H1 (cell line): ENCODE data around the gene GP9. TPM values are rescaled to one million over a fixed set of nuclear protein-coding genes. Genes with fewer than 3 reads are reported as not detected.

Source experiments
- CTCF ChIA-PET: fragments of 300-600 bp; sonication (Branson Sonifier 250); formaldehyde crosslinking; loops from one replicate; lab custom pipeline; 2021; ENCODE audit not compliant: partially characterized antibody; lab: Charles Lee
- POLR2A ChIA-PET: fragments of 300-600 bp; sonication (Branson Sonifier 250); formaldehyde crosslinking; loops from one replicate; lab custom pipeline; 2021; ENCODE audit warnings: inconsistent platforms; ENCODE audit not compliant: partially characterized antibody; lab: Charles Lee
- DNase-seq, 2 experiments: peaks; one replicate each; pipeline versions ENCODE4 v3.0.0 to v3.0.0-alpha.2; 2010 to 2022; ENCODE audit warnings: low spot score in 2 of 2, low read depth in 1 of 2, mixed read lengths in 1 of 2
- FAIRE-seq: peaks from 2 replicates; lab custom pipeline; 2011; peaks lifted over from hg19 to GRCh38; lab: Jason Lieb, UNC
- H2AFZ ChIP-seq: 2 replicates; pipeline ENCODE4 v1.8.1; 2012; ENCODE audit warnings: low read length, inconsistent platforms
- H2AK5ac ChIP-seq: 2 replicates; pipeline ENCODE4 v1.6.1; 2013; ENCODE audit warnings: low read depth, low read length
- H2BK120ac ChIP-seq: replicated peaks from 2 replicates; pipeline ENCODE3; 2013; ENCODE audit warnings: low read depth, low read length, inconsistent platforms
- H2BK12ac ChIP-seq: 2 replicates; pipeline ENCODE4 v1.6.1; 2013; ENCODE audit warnings: low read depth, low read length
- H2BK15ac ChIP-seq: 2 replicates; pipeline ENCODE4 v1.6.1; 2013; ENCODE audit warnings: low read length
- H2BK20ac ChIP-seq: 2 replicates; pipeline ENCODE4 v1.6.1; 2013; ENCODE audit warnings: low read length
- H2BK5ac ChIP-seq: 2 replicates; pipeline ENCODE4 v1.6.1; 2013; ENCODE audit warnings: low read depth, low read length
- H3K14ac ChIP-seq: 2 replicates; pipeline ENCODE4 v1.6.1; 2013; ENCODE audit warnings: inconsistent platforms; ENCODE audit not compliant: insufficient read length
- H3K18ac ChIP-seq: 2 replicates; pipeline ENCODE4 v1.6.1; 2013; ENCODE audit warnings: low read length; ENCODE audit errors: extremely low read depth
- H3K23ac ChIP-seq: 2 replicates; pipeline ENCODE4 v1.6.1; 2013; ENCODE audit warnings: inconsistent platforms; ENCODE audit not compliant: insufficient read length
- H3K23me2 ChIP-seq: 2 replicates; pipeline ENCODE4 v1.6.1; 2013; ENCODE audit warnings: low read depth, low read length
- H3K27ac ChIP-seq: 2 replicates; pipeline ENCODE4 v1.6.1; 2011; ENCODE audit warnings: low read depth, low read length, inconsistent platforms
- H3K27me3 ChIP-seq, 4 experiments: replicated peaks in 1 of 4; 1 replicate in 1 of 4; 2 replicates in 3 of 4; pipeline versions ENCODE4 v1.6.1 to v1.8.1; 2011 to 2013; ENCODE audit warnings: low read length in 3 of 4, mild to moderate bottlenecking in 3 of 4, inconsistent platforms in 2 of 4, mixed read lengths in 2 of 4, moderate library complexity in 1 of 4; ENCODE audit not compliant: control insufficient read depth in 3 of 4, insufficient read depth in 3 of 4; ENCODE audit errors: extremely low read depth in 1 of 4
- H3K36me3 ChIP-seq, 4 experiments: 2 replicates each; pipeline versions ENCODE4 v1.6.1 to v1.8.1; 2011 to 2013; ENCODE audit warnings: mild to moderate bottlenecking in 4 of 4, low read length in 3 of 4, moderate library complexity in 2 of 4, control low read depth in 1 of 4, inconsistent platforms in 1 of 4; ENCODE audit not compliant: insufficient read depth in 4 of 4, control insufficient read depth in 2 of 4
- H3K4ac ChIP-seq: replicated peaks from 2 replicates; pipeline ENCODE3; 2013; ENCODE audit warnings: low read length, low read depth, mixed read lengths, inconsistent platforms; ENCODE audit not compliant: insufficient read length
- H3K4me1 ChIP-seq, 4 experiments: replicated peaks in 1 of 4; 1 replicate in 1 of 4; 2 replicates in 3 of 4; pipeline versions ENCODE4 v1.6.1 to v1.8.1; 2011 to 2013; ENCODE audit warnings: low read length in 3 of 4, inconsistent platforms in 2 of 4, mixed read lengths in 1 of 4; ENCODE audit not compliant: insufficient read depth in 4 of 4, control insufficient read depth in 3 of 4
- H3K4me2 ChIP-seq, 2 experiments: 2 replicates each; pipeline versions ENCODE4 v1.6.1 to v1.8.1; 2011 to 2013; ENCODE audit warnings: low read depth in 2 of 2, low read length in 2 of 2, control low read depth in 1 of 2, inconsistent platforms in 1 of 2, mild to moderate bottlenecking in 1 of 2; ENCODE audit not compliant: insufficient read depth in 1 of 2
- H3K4me3 ChIP-seq, 4 experiments: fragments of 200-600, 300-600 bp in 1 of 4; sonication (generic), shearing (Covaris generic), sonication (Bioruptor Twin) in 1 of 4; 2 replicates each; pipeline versions ENCODE4 v1.5.1 to v1.8.1; 2011 to 2016; ENCODE audit warnings: low read length in 4 of 4, low read depth in 3 of 4, control low read depth in 2 of 4, inconsistent platforms in 2 of 4, mild to moderate bottlenecking in 2 of 4, mixed read lengths in 1 of 4, moderate library complexity in 1 of 4; ENCODE audit not compliant: insufficient read depth in 2 of 4; ENCODE audit errors: extremely low read depth in 1 of 4
- H3K56ac ChIP-seq: replicated peaks from 2 replicates; pipeline ENCODE3; 2013; ENCODE audit warnings: low read depth, mild to moderate bottlenecking, mixed read lengths, low read length, inconsistent platforms; ENCODE audit not compliant: insufficient read length
- H3K79me1 ChIP-seq: 2 replicates; pipeline ENCODE4 v1.6.1; 2013; ENCODE audit warnings: low read depth, low read length, control low read depth
- H3K79me2 ChIP-seq, 2 experiments: 2 replicates each; pipeline versions ENCODE4 v1.6.1 to v1.8.1; 2012 to 2013; ENCODE audit warnings: low read length in 2 of 2, mild to moderate bottlenecking in 2 of 2, inconsistent platforms in 1 of 2; ENCODE audit not compliant: insufficient read depth in 2 of 2, control insufficient read depth in 1 of 2
- H3K9ac ChIP-seq, 4 experiments: replicated peaks in 1 of 4; 1 replicate in 1 of 4; 2 replicates in 3 of 4; pipeline versions ENCODE4 v1.6.1 to v1.8.1; 2011 to 2013; ENCODE audit warnings: low read depth in 3 of 4, low read length in 3 of 4, control low read depth in 2 of 4, mild to moderate bottlenecking in 2 of 4, moderate library complexity in 2 of 4, inconsistent platforms in 1 of 4; ENCODE audit errors: extremely low read depth in 1 of 4
- H3K9me3 ChIP-seq, 2 experiments: 2 replicates each; pipeline versions ENCODE4 v1.6.1 to v1.8.1; 2012 to 2013; ENCODE audit warnings: mild to moderate bottlenecking in 2 of 2, moderate library complexity in 2 of 2, control low read depth in 1 of 2, inconsistent platforms in 1 of 2, low read depth in 1 of 2, low read length in 1 of 2, mixed read lengths in 1 of 2; ENCODE audit not compliant: insufficient read depth in 2 of 2
- H4K20me1 ChIP-seq, 2 experiments: replicated peaks in 1 of 2; 2 replicates each; pipeline versions ENCODE3 to v1.8.1; 2011 to 2013; ENCODE audit warnings: inconsistent platforms in 2 of 2, low read length in 2 of 2, mild to moderate bottlenecking in 1 of 2; ENCODE audit not compliant: insufficient read depth in 2 of 2, control insufficient read depth in 1 of 2
- H4K5ac ChIP-seq: 2 replicates; pipeline ENCODE4 v1.6.1; 2013; ENCODE audit warnings: low read length, low read depth, mixed read lengths, inconsistent platforms; ENCODE audit not compliant: insufficient read length
- H4K8ac ChIP-seq: 2 replicates; pipeline ENCODE4 v1.8.0; 2013; ENCODE audit warnings: mild to moderate bottlenecking, moderate library complexity, low read length, inconsistent platforms; ENCODE audit not compliant: insufficient read depth; ENCODE audit errors: extremely low read depth
- H4K91ac ChIP-seq: replicated peaks from 2 replicates; pipeline ENCODE3; 2013; ENCODE audit warnings: low read length, mixed read lengths, inconsistent platforms; ENCODE audit not compliant: insufficient read length
- BCL11A ChIP-seq, 2 experiments: IDR thresholded peaks; one replicate each; pipeline ENCODE4 v1.6.1; 2011; ENCODE audit warnings: low read depth in 2 of 2, low read length in 2 of 2, mild to moderate bottlenecking in 2 of 2
- BRCA1 ChIP-seq: IDR thresholded peaks from 2 replicates; pipeline ENCODE4 v1.6.1; 2012; ENCODE audit warnings: low read depth, low read length, improper control_type of control experiment
- CREB1 ChIP-seq: IDR thresholded peaks from 2 replicates; pipeline ENCODE4 v1.6.1; 2012; ENCODE audit warnings: inconsistent platforms
- EZH2 ChIP-seq: fragments of 200-600 bp; sonication (generic); IDR thresholded peaks from 2 replicates; pipeline ENCODE4 v1.7.1; 2012; ENCODE audit warnings: low read depth, mild to moderate bottlenecking, moderate library complexity, low read length, inconsistent platforms; ENCODE audit not compliant: severe bottlenecking
- HDAC6 ChIP-seq: IDR thresholded peaks from one replicate; pipeline ENCODE4 v1.7.1; 2012; ENCODE audit warnings: low read depth, mild to moderate bottlenecking, inconsistent platforms, low read length, moderate library complexity
- NANOG ChIP-seq: IDR thresholded peaks from 2 replicates; pipeline ENCODE4 v1.6.1; 2011; ENCODE audit warnings: low read length, low read depth, mild to moderate bottlenecking, inconsistent platforms; ENCODE audit not compliant: insufficient read depth, poor library complexity, severe bottlenecking
- NRF1 ChIP-seq: IDR thresholded peaks from 2 replicates; pipeline ENCODE4 v1.6.1; 2011; ENCODE audit warnings: mild to moderate bottlenecking, low read depth, low read length, improper control_type of control experiment
- POLR2A ChIP-seq, 2 experiments: IDR thresholded peaks; 1 replicate in 1 of 2; 2 replicates in 1 of 2; pipeline ENCODE4 v1.6.1; 2011; ENCODE audit warnings: low read depth in 2 of 2, low read length in 2 of 2, mild to moderate bottlenecking in 2 of 2; ENCODE audit errors: control extremely low read depth in 1 of 2
- POU5F1 ChIP-seq: IDR thresholded peaks from 2 replicates; pipeline ENCODE4 v1.6.1; 2011; ENCODE audit warnings: low read depth, mild to moderate bottlenecking, low read length, moderate library complexity
- RBBP5 ChIP-seq: IDR thresholded peaks from 2 replicates; pipeline ENCODE4 v1.7.1; 2012; ENCODE audit warnings: low read depth, mild to moderate bottlenecking, inconsistent platforms, low read length, moderate library complexity, borderline replicate concordance
- SIRT6 ChIP-seq: IDR thresholded peaks from one replicate; pipeline ENCODE4 v1.7.1; 2012; ENCODE audit warnings: low read length, inconsistent platforms
- SP2 ChIP-seq: IDR thresholded peaks from 2 replicates; pipeline ENCODE4 v1.6.1; 2012; ENCODE audit warnings: mild to moderate bottlenecking, low read length, inconsistent platforms
- SP4 ChIP-seq: IDR thresholded peaks from 2 replicates; pipeline ENCODE4 v1.6.1; 2012; ENCODE audit warnings: low read length, inconsistent platforms
- TBP ChIP-seq: IDR thresholded peaks from 2 replicates; pipeline ENCODE4 v1.6.1; 2011; ENCODE audit warnings: low read depth, low read length, improper control_type of control experiment
- WGBS, 2 experiments: shearing (Covaris generic) in 1 of 2; methylation state at CpG; one replicate each; pipeline versions ENCODE4 v1.1.6 to v1.1.7; 2013 to 2015; ENCODE audit warnings: low lambda C conversion rate in 2 of 2, mixed read lengths in 2 of 2, inconsistent platforms in 1 of 2, low coverage in 1 of 2, missing lambda C conversion rate in 1 of 2; ENCODE audit not compliant: insufficient replicate concordance in 2 of 2, insufficient coverage in 1 of 2, insufficient read length in 1 of 2; ENCODE audit errors: extremely low coverage in 1 of 2, missing lambda C conversion rate in 1 of 2; 5-methylcytosine and 5-hydroxymethylcytosine counted together
- polyA plus RNA-seq, 7 experiments: library from polyadenylated mRNA; depleted of rRNA in 3 of 7; stranded (reverse) in 5 of 7; unstranded in 2 of 7; fragments of >200 nt in 5 of 7; fragments of 200-250 nt in 2 of 7; gene quantifications; 1 replicate in 5 of 7; 2 replicates in 1 of 7; 4 replicates in 1 of 7; pipeline versions ENCODE4 v1.2.1 to v1.2.3, GENCODE V29; 2011 to 2013; ENCODE audit warnings: missing spikeins in 2 of 7, mixed read lengths in 2 of 7
- total RNA-seq: library from RNA; stranded (reverse); fragmentation: NEBNext Ultra II Directional; extraction: Animal tissue kit (Norgen Biotek cat#: 25700); gene quantifications from 2 replicates; pipeline ENCODE4 v1.2.1, GENCODE V29; 2021

GP9 gene
- total and polyA plus RNA-seq, 2 of the 8 experiments (the other 6 are each of a cell fraction or from before 2014, with no cell fraction given) = not detected

GRCh38 chr3:129106866-129107565 is 46.4 kb downstream of the GP9 start:
- no peaks in the 10 kb centered on the region for H3K9me3 ChIP-seq
- H2AK5ac ChIP-seq = no peak overlapping the region
- no peak overlapping the region for H2BK12ac ChIP-seq
- H3K4me1 ChIP-seq = no peaks in the 10 kb centered on the region
- no peak overlapping the region for H3K4me2 ChIP-seq
- no peak overlapping the region for H3K18ac ChIP-seq
- no peak overlapping the region for H2BK20ac ChIP-seq
- no peak overlapping the region for H3K27ac ChIP-seq
- H3K79me1 ChIP-seq = peaks cover 5% of the 10 kb centered on the region
- H3K79me2 ChIP-seq = peaks cover 0 to 14% of the 10 kb centered on the region in 2 experiments; a peak in 1 of 4 replicates
- no peak overlapping the region for H3K23ac ChIP-seq
- DNase-seq = no peak
- WGBS, 2 experiments = 88% methylated on average over 19 of the region's 19 CpGs; no CpG with 5 or more reads in 1 of the 2 experiments
- FAIRE-seq = no peak
- no peak overlapping the region for H2BK15ac ChIP-seq
- H4K5ac ChIP-seq = no peak overlapping the region
- H3K9ac ChIP-seq = no peak overlapping the region
- H2AFZ ChIP-seq = no peak overlapping the region
- peak overlapping the region; percentile 48; the same call in 1 of the 2 replicates for H4K8ac ChIP-seq
- H4K91ac ChIP-seq = no peak overlapping the region
- H3K56ac ChIP-seq = no peak overlapping the region
- no peak overlapping the region for H3K4ac ChIP-seq
- H3K23me2 ChIP-seq = no peaks in the 10 kb centered on the region
- ChIA-PET POLR2A (interaction anchor here (0.5 to 2.2 kb wide), 11 partner anchors 10 to 82 kb away, joined by 3 to 8 read pairs (median 4); no protein-coding TSS in a partner anchor), CTCF (interaction anchor here (0.7 to 4.1 kb wide), 7 partner anchors 12 to 138 kb away, joined by 3 to 19 read pairs (median 5); no protein-coding TSS in a partner anchor)
- no peak overlapping the region for H3K14ac ChIP-seq
- no peak overlapping the region for H3K4me3 ChIP-seq
- peaks cover 6 to 13% of the 10 kb centered on the region in 2 experiments for H4K20me1 ChIP-seq
- no peak overlapping the region; the same call in 1 of the 2 replicates for H2BK5ac ChIP-seq
- no peaks in the 10 kb centered on the region for H3K27me3 ChIP-seq
- no peak overlapping the region for H2BK120ac ChIP-seq
- H3K36me3 ChIP-seq = no peaks in the 10 kb centered on the region
- TF ChIP-seq TBP (no peak), BCL11A (IDR thresholded peaks at IDR 0.05; ENCODE audit: low read depth in 2 of 2, low read length in 2 of 2) (no peak), HDAC6 (no peak), SIRT6 (no peak), BRCA1 (no peak), NRF1 (no peak), POLR2A (IDR thresholded peaks at IDR 0.05; ENCODE audit: control extremely low read depth in 1 of 2, low read depth in 2 of 2, low read length in 2 of 2) (no peak), RBBP5 (no peak), EZH2 (no peak), POU5F1 (no peak), CREB1 (no peak), SP4 (no peak), NANOG (no peak), SP2 (no peak)
